GM19328 (cell line): Measurements from ENCODE around the gene ATAD3B.
"Not testable (repeated sequence)": the region's sequence is repeated elsewhere in the genome, so short reads cannot be mapped to it uniquely, and the experiment has no call there.

Experiments used
- ATAC-seq: cut with Tn5 transposase; IDR thresholded peaks from one replicate; pipeline ENCODE4 v1.9.1; 2021; ENCODE audit warnings: mild to moderate bottlenecking, moderate library complexity; ENCODE audit not compliant: unreplicated experiment

The ATAD3B gene

GRCh38 chr1:1529936-1530335 lies 58.4 kb downstream of the ATAD3B start:
- ATAC-seq: no peak

DNA sequence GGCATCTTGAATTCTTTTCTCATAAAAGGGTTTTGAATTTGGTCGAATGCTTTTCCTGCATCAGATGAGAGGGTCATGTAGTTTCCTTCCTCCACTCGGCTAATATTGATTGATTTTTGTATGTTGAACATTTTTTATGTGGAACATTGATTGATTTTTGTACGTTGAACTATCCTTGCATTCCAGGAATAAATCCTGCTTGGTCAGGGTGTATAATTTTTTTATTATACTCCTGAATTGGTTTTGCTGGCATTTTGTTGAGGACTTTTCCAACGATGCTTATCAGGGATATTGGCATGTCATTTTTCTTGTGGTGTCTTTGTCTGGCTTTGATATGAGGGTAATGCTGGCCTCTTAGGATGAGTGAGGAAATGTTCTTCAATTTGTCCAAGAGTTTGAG lies 60.4 kb downstream of the ATAD3B start:
- ATAC-seq: no peak

DNA sequence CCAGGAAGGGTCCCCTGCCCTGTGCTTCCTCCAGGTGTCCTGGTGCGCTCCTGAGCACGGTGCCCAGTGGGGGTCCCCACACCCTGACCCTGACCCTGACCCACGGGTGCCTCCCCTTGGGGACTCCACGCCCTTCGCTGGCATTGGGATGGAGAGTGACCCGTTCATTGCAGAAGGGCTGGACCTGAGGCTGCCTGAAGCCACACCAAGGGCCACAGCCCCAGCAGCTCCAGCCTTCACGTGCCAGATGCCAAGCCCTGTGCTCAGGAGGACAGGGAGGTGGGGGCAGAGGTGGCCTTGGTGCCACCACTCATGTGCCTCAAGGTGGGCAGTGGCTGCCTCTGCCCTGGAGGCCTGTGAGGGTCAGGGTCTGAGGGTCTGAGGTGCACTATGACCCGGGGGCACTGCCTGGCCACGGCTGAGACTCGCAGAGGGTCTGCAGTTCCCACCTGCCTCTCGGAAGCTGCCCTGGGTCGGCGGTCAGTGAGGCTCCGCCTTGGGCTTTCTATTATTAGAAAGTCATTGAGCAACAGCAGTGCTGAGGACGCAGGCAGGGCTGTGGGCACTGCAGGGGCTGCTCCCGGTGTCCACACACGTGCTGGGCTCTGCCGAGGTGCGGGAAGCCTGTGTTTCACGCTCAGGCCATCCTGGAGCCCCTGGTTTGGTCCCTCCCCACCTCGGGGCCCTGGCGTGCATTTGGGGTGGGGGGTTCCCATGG lies 61.8 kb downstream of the ATAD3B start:
- not testable (repeated sequence) for ATAC-seq

DNA sequence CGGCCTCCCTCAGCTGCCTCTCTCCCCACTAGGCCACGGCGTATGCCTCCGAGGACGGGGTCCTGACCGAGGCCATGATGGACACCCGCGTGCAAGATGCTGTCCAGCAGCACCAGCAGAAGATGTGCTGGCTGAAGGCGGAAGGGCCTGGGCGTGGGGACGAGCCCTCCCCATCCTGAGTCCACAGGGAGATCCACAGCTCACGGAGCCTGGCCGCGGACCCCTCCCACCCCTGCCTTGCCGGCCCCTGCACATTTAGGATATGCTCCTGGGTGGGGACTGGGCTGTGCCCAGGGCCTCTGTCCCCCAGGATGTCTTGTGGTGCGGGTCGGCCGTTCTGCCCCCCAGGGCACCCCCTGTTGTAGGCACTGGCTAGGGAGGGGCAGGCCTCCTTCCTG lies 62.3 kb downstream of the ATAD3B start:
- ATAC-seq: not testable (repeated sequence)

- no peak for ATAC-seq
Measured at GRCh38 chr1:1534401-1535154, 63.0 kb downstream of the ATAD3B start.

DNA sequence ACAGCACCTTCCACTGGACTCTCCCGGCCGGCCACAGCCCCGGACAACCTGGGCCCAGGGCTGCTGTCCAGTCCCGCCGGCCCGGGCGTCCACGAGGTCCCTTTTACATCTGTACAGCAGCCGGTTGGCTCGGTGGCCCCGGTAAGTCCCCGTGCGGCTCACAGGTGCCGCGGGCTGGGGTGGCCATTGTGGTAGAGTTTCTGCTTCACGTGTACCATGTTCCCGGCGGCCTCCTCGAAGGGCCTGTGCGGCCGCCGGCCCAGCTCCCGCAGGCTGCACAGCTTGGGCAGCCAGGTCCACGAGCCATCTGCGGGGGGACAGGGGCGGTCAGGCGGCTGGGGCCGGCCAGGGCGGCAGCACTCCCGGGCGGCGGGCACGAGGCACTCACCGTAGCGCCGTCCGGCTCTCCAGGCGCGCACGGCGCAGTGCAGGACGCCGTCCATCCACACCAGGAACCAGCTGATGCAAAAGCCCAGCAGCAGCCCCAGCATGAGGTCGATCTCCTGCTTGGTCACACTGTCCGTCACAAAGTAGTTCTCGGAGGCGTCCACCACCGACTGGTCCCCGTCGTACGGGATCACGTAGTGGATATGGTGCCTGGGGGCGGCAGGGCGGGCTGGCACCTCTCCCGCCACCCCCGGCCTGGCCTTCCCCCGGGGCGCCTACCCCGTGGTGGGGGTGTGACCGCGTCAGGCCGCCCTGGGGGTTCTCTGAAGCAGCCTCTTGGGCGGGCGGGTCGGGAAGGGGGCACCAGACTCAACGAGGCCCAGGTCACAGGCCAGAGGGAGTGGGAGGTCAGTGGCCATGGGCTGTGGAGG lies 63.8 kb downstream of the ATAD3B start:
- ATAC-seq: no peak

- ATAC-seq: no peak
Measured at GRCh38 chr1:1536019-1536937, 64.7 kb downstream of the ATAD3B start.

GRCh38 chr1:1536938-1537546 lies 65.5 kb downstream of the ATAD3B start:
- no peak for ATAC-seq

GRCh38 chr1:1537626-1538250 lies 66.2 kb downstream of the ATAD3B start:
- ATAC-seq: no peak

DNA sequence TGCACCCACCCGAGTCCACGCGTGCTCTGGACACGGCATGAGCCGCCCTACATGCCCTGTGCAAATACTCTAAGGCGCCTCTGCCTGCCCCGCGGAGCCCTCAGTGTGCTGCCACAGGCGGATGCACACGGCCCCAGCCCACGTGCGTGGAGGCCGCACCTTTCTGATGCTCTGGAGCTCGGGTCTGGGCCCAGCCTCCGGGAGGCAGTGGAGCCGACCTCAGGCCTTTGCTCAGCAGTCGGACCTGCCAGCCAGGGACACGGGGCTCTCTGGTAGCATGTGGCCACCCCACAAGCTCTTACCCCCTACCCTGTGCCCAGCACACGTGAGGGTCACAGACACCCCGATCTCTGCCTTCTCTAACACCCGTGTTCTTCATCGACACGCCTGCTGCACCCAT lies 66.8 kb downstream of the ATAD3B start:
- no peak for ATAC-seq

- no peak for ATAC-seq
Measured at GRCh38 chr1:1538989-1539309, 67.4 kb downstream of the ATAD3B start.

DNA sequence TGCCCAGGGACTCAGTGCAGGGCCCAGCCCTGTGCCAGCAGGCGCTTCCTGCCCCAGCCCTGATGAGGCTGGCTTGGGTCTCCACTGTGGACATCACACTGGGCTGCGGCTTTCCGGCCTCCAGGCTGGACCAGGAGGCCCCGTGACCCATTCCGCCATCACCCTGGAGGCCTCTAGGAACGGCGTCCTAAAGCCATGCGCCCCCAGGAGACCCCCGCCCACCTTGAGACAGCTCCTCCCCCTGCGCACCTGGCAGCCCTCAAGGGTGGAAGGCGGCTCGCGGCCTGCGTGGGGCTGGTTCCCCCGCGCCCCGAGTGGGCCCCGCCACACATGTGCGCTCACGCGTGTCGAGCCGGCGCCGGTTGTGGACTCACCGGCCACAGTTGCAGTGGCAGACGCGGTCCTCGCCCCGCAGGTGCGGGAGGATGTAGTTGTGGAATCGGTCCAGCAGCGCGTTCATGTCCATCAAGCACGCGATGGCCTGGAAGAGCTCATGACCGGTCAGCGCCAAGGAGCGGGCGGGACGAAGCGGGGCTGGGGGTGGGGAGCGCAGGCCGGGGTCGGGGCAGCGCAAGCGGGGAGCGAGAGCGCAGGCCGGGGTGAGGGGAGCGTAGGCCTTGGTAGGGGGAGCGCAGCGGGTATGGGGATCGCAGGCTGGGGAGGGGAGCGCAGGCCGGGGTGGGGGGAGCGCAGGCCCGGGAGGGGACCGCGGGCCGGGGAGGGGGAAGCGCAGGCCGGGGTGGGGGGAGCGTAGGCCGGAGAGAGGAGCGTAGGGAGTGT lies 67.9 kb downstream of the ATAD3B start:
- ATAC-seq: no peak

GRCh38 chr1:1540090-1540817 lies 68.7 kb downstream of the ATAD3B start, which contains the start of gene TMEM240:
TMEM240 (minus strand) TSS chr1:1540624; CDS start chr1:1540346, 278 bp downstream.
- no peak for ATAC-seq

GRCh38 chr1:1540818-1541628 lies 69.5 kb downstream of the ATAD3B start:
- ATAC-seq: no peak

GRCh38 chr1:1541956-1542765 lies 70.6 kb downstream of the ATAD3B start:
- no peak for ATAC-seq
